ENCODE data around the gene MAEA. TPM values are rescaled to one million over a fixed set of nuclear protein-coding genes. Genes with fewer than 3 reads are reported as not detected.

MAEA gene
- total RNA-seq, 2 donors from 2014 or later: 48.8 to 72.7 TPM

DNA sequence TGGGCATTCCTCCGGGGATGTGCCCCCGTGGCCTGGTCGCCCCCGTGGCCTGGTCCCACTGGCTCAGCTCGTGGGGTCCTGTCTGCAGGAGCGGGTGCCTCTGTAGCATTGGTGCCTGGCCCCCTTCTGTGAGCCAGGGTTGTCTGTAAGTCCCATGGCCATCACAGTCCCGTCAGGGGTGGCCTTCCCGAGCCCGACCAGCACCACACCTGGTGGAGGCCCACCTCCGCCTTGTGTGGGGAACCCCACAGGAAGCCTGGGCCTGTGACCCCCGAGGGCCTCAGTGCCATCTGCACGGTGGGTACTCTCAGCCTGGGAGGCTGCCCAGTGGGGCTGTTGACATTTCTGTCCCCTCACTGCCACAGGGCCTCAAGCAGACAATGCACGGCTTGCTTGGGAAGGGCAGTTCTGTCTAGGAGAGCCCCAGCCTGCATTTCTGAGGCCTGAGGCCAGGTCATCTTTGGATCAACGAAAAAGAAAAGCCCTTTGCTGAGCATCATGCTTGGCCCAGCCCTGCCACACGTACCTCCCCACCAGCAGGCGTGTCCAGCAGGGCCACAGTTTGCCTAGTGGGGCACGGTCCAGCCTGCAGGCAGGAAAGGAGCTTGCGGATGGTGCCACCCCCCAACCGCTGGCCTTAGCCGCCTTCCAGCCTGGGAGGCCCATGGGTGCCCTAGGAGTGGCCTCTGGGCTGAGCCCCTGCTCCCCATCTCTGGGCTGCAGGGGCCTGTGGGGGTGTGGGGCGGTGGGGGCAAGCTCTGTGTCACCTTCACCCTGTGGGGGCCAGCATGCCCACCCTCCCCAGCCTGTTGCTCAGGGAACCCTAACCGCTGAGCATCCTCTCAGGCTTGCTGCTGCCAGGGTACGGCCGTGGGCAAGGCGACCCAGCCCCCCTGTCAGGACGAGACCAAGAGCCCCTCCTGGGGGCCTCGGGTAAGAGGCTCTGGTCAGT lies 93.4 kb downstream of the MAEA start:
- H3K27me3 Mint-ChIP-seq (ENCODE audit: insufficient read depth): no peaks in the 10 kb centered on the region
- Histone ChIP-seq H3K27ac (ENCODE audit: low read depth, low read length) (peak overlapping the region; percentile 53), H3K27me3 (ENCODE audit: control insufficient read depth, insufficient read depth, low read length, poor library complexity, severe bottlenecking) (no peaks in the 10 kb centered on the region), H3K4me1 (ENCODE audit: control insufficient read depth, insufficient read depth, low read length) (no peaks in the 10 kb centered on the region), H3K9ac (ENCODE audit: extremely low read depth, low read length, poor library complexity, severe bottlenecking) (no peak overlapping the region), H3K9me3 (ENCODE audit: control insufficient read depth, low read length) (peaks cover 5% of the 10 kb centered on the region), H3K36me3 (ENCODE audit: control insufficient read depth, insufficient read depth, low read length) (peaks cover 5% of the 10 kb centered on the region), H3K4me3 (ENCODE audit: low read length) (no peak overlapping the region)
- TF ChIP-seq, protein P1, sequence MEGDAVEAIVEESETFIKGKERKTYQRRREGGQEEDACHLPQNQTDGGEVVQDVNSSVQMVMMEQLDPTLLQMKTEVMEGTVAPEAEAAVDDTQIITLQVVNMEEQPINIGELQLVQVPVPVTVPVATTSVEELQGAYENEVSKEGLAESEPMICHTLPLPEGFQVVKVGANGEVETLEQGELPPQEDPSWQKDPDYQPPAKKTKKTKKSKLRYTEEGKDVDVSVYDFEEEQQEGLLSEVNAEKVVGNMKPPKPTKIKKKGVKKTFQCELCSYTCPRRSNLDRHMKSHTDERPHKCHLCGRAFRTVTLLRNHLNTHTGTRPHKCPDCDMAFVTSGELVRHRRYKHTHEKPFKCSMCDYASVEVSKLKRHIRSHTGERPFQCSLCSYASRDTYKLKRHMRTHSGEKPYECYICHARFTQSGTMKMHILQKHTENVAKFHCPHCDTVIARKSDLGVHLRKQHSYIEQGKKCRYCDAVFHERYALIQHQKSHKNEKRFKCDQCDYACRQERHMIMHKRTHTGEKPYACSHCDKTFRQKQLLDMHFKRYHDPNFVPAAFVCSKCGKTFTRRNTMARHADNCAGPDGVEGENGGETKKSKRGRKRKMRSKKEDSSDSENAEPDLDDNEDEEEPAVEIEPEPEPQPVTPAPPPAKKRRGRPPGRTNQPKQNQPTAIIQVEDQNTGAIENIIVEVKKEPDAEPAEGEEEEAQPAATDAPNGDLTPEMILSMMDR (conservative IDR thresholded peaks at IDR 0.05): no peak
- H3K36me3 Mint-ChIP-seq (ENCODE audit: low read depth): peaks cover 17% of the 10 kb centered on the region
- WGBS, 2 experiments (ENCODE audit: insufficient coverage in 1 of 2, insufficient read length in 1 of 2): 86 to 88% methylated on average over 15 to 27 of the region's 27 CpGs
- no peaks in the 10 kb centered on the region for H3K4me1 Mint-ChIP-seq
- peak; percentile 29 for DNase-seq
- H3K9me3 Mint-ChIP-seq: no peaks in the 10 kb centered on the region
- H3K27ac Mint-ChIP-seq: no peak overlapping the region
- H3K4me3 Mint-ChIP-seq: no peak overlapping the region

DNA sequence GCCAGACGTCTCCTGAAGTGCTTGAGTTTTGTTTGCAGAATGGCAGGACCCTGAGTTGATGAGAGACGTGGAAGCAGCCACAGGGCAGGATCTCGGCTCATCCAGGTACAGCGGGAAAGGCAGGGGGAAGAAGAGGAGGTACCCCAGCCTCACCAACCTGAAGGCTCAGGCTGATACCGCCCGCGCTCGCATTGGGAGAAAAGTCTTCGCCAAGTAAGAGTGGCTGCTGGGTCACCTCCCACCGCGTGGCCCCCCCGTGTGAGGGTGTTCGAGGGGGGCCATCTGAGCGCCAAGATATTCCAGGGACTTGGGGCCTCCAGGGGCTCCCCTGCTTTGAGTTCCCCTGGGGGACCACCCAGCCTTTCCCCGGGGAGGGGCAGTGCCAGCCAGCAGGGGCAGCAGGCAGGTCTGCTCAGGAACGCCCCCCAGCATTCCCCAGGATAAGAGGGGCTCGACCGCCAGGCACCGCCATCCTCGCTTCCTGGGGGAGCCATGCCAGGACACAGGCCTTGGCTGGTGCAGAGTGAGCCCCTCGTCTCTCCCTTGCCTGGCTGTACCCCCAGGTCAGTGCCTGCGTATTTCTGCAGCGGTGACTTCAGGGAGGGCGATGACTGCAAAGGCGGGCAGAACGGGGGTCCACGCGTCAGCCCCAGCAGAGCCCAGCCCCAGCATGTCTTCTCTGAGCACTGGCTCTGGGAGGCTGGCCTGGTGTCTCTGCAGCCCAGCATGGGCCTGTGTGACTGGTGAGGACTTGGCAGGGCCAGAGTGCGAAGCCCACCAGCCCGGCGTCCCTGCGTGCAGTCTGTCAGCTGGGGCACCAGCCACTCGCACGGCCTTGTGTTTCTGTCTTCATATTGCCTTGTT lies 94.3 kb downstream of the MAEA start:
- H3K9me3 ChIP-seq (ENCODE audit: control insufficient read depth, low read length): peaks cover 14% of the 10 kb centered on the region
- 91 to 93% methylated on average over 17 to 34 of the region's 34 CpGs for WGBS, 2 experiments (ENCODE audit: insufficient coverage in 1 of 2, insufficient read length in 1 of 2)
- H3K4me3 Mint-ChIP-seq: no peak overlapping the region

More for the DNA sequence above, 94.3 kb downstream of the MAEA start:
- Histone ChIP-seq H3K4me3 (ENCODE audit: low read length) (no peak overlapping the region), H3K27ac (ENCODE audit: low read depth, low read length) (no peak overlapping the region), H3K9ac (ENCODE audit: extremely low read depth, low read length, poor library complexity, severe bottlenecking) (no peak overlapping the region), H3K27me3 (ENCODE audit: control insufficient read depth, insufficient read depth, low read length, poor library complexity, severe bottlenecking) (no peaks in the 10 kb centered on the region), H3K36me3 (ENCODE audit: control insufficient read depth, insufficient read depth, low read length) (peaks cover 5% of the 10 kb centered on the region), H3K4me1 (ENCODE audit: control insufficient read depth, insufficient read depth, low read length) (no peaks in the 10 kb centered on the region)
- Mint-ChIP-seq H3K27ac (no peak overlapping the region), H3K36me3 (ENCODE audit: low read depth) (peaks cover 26% of the 10 kb centered on the region), H3K9me3 (peaks cover 9% of the 10 kb centered on the region), H3K4me1 (no peaks in the 10 kb centered on the region), H3K27me3 (ENCODE audit: insufficient read depth) (no peaks in the 10 kb centered on the region)
- peak; percentile 32 for DNase-seq
- TF ChIP-seq, protein P1 (conservative IDR thresholded peaks at IDR 0.05): no peak

Measured in endodermal cell (in vitro differentiated cells).